Midbrain (tissue), 1 donor: Measurements from ENCODE around the gene PTMS.

Experiments
- DNase-seq: peaks from one replicate; lab custom pipeline; 2025; lab: John Stamatoyannopoulos, UW

PTMS gene

DNA sequence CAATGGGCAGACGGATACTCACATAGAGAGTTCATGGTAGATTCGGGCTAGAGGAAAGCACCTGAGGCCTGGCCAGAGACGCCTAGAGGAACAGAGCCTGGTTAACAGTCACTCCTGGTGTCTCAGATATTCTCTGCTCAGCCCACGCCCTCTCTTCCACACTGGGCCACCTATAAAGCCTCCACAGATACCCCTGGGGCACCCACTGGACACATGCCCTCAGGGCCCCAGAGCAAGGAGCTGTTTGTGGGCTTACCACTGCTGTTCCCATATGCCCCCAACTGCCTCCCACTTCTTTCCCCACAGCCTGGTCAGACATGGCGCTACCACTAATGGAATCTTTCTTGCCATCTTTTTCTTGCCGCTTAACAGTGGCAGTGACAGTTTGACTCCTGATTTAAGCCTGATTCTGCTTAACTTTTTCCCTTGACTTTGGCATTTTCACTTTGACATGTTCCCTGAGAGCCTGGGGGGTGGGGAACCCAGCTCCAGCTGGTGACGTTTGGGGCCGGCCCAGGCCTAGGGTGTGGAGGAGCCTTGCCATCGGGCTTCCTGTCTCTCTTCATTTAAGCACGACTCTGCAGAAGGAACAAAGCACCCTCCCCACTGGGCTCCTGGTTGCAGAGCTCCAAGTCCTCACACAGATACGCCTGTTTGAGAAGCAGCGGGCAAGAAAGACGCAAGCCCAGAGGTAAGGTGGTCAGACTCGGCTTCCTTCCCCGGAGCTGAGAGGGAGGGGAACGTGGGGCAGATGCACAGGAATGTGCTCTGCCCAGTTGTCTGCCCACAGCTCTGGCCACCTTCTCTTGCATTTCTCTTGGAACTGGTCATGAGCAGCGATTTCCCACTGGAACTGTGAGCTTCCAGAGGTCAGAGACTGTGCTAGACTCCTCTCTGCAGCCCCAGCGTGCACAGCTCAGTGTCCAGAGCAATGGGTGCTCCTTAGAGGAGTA lies 23.1 kb downstream of the PTMS start, which contains the start of gene CD4:
CD4 (plus strand) TSS at position 557 of the 953 bp plus-strand sequence. CDS start 10,611 bp downstream, outside the sequence.
- peak; percentile 25 for DNase-seq

DNA sequence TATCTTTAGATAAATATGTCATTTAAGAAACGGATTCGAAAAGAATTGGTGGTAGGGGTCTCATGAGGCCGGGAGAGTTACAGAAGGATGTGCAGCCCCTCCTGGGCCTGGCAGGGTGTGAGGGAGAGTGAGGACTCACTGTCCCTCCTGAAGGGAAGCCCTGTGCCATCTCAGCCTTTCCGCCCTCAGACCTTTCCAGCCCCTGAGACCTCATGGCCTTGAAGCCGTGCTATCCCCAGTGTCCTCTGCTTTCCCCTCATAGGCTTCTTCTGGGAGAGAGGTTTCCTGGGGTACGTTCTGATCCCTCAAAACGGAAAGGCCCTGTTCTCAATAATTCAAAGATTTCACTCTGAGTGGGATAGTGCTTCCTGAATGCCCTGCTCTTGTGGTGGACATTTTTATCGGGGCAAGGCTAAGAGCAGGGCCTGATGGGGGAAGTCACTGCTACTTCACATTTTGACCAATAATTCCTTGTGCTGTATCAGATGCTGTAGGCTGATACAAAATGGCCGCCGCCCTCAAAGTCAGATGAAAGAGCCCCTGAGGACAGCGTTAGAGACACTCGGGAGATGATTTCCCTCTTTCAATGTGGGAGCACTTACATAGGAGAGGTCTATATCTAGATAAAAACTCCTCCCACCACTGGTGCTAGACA lies 24.5 kb downstream of the PTMS start:
- no peak for DNase-seq

DNA sequence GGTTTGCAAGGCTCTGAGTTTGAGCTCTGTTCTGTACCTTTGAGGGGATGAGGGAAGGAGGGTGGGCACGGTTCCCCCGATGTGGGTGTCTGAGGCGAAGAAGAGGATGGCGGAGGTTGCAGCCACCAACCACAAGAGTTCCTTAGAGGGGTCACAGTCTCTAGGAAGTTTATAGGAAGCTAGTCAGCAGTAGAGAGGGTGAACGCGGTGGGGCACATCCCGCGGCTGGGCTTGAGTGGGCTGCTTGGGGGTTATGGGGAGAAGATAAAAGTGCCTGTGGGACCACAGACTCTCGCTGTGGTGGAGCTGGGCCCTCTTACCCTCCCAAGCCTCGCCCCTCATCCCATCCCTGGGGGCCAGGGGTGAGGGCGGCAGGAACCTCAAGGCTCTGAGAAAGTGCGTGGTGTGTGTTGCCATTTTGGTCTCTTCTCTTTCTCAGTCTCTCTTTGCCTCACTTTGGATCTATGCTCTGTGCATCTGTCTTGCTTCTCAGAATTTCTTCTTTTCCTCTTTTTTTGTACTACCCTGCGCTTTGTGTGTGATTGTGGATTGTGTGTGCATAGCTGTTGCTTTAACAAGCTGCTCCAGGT lies 25.9 kb downstream of the PTMS start:
- no peak for DNase-seq

DNA sequence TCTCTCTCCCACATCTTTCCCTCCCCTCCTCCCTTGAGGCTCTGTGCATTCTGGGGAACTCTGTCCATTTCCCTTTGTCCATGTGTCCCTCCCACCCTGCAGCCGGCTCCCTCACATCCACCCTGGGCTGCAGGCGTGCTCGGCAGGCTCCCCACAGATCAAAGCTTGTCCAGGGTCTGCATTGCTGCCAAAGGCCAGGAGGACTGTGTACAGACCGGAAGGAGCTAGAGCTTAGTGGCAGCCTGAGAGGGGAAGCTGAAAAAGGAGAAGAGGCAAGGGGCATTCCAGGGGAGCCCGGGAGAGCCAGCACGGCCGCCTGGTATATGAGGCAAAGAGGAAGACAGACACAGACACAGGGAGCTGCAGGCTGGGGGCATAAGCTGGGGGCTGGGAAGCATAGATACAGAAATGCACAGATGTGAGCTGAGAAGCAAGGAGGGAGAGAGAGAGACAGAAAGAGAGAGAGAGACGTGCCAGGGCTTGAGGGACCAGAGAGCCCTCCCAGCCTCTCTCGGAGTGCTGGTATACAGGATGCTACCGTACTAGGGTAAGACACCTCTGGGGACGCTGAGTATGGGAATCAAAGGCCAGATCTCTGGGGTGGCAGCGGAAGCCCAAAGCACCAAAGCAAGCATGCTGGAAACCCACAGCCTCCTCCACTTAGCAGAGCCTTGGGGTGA lies 26.5 kb downstream of the PTMS start:
- DNase-seq, result peak; percentile 28

DNA sequence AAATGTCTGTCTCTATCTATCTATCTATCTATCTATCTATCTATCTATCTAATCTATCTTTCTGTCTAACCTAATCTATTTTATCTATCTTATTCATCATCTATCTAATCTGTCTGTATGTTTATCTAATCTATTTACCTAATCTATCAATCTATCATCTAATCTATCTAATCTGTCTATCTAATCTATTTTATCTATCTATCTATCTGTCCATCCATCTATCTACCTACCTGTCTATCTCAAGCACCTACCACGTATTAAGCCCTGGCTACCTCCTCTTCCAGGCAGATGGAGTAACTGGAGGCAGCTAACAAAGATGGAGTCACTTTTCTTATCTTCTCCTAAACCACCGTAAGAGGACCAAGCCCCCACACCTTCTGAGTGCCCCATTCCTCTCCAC lies 28.9 kb downstream of the PTMS start:
- DNase-seq, result no peak

DNA sequence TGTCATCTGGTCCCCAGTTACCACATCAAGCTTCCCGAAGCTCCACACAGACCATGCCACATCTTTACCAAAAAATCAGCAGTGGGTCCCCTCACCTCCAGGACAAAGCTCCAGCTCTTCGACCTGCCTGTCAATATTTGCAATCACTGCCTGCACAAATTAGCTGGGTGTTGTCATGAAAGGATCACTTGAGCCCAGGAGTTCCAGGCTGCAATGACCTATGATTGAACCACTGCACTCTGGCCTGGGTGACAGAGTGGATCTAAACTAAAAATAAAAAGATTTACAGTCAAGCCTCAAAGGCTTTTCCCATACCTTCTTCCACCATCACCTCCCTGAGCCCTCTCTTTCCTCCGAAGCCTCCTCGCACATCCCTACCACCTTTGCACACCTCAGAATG lies 30.4 kb downstream of the PTMS start:
- no peak for DNase-seq

- no peak for DNase-seq
Observed at GRCh38 chr12:6799147-6799546, 33.0 kb downstream of the PTMS start.

- no peak for DNase-seq
Observed at GRCh38 chr12:6807170-6807569, 41.0 kb downstream of the PTMS start.

GRCh38 chr12:6809056-6809455 lies 42.9 kb downstream of the PTMS start:
- DNase-seq, result no peak

- DNase-seq, result no peak
Observed at GRCh38 chr12:6810758-6811157, 44.6 kb downstream of the PTMS start.

GRCh38 chr12:6813363-6813762 lies 47.2 kb downstream of the PTMS start:
- DNase-seq, result no peak

DNA sequence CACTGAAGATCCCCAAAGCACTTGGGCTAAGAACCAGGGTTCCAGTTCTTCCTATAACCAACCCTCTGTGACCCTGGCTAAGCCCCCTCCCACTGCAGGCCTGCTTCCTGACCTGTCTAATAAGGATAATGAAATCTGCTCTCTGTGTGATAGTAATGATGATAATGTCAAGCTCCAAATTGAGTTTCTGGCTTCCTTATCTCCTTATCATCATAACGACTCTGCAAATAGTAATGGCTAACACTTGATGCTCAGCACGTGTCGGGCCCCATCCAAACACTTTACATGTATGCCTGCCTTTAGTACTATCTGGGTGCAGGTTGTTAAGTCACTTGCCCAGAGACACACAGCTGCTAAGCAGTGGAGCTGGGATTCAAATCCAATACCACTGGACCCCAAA lies 50.4 kb downstream of the PTMS start:
- DNase-seq, result no peak

- no peak for DNase-seq
Observed at GRCh38 chr12:6817098-6817497, 50.9 kb downstream of the PTMS start.

- DNase-seq, result no peak
Observed at GRCh38 chr12:6817662-6818157, 51.5 kb downstream of the PTMS start.

DNA sequence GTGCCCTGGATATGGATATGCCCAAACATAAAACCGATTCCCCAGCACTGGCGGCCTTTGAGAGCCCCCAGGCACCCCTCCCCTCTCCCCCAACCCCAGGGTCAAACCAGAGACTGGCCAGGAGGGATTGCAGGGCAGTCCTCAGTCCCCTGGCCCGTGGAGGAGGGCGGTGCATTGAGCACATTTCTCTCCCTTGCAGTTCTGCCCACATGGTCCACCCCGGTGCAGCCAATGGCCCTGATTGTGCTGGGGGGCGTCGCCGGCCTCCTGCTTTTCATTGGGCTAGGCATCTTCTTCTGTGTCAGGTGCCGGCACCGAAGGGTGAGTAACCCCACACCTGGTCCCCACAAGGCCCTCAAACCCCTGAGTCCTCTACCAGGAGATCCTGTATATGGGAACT lies 52.1 kb downstream of the PTMS start:
- no peak for DNase-seq

GRCh38 chr12:6818645-6819044 lies 52.5 kb downstream of the PTMS start:
- DNase-seq, result no peak

GRCh38 chr12:6819106-6820030 lies 53.2 kb downstream of the PTMS start:
- DNase-seq, result no peak

DNA sequence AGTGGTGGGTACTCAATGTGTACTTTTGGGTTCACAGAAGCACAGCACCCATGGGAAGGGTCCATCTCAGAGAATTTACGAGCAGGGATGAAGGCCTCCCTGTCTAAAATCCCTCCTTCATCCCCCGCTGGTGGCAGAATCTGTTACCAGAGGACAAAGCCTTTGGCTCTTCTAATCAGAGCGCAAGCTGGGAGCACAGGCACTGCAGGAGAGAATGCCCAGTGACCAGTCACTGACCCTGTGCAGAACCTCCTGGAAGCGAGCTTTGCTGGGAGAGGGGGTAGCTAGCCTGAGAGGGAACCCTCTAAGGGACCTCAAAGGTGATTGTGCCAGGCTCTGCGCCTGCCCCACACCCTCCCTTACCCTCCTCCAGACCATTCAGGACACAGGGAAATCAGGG lies 54.0 kb downstream of the PTMS start:
- no peak for DNase-seq
